HepG2 (cell line): ENCODE data around the gene TMEM107. TPM values are rescaled to one million over a fixed set of nuclear protein-coding genes. Genes with fewer than 3 reads are reported as not detected.

ENCODE experiments used
- GTF3A ChIP-seq: sonication (generic); formaldehyde crosslinking; conservative IDR thresholded peaks from 2 replicates; pipeline ENCODE4 v1.4.0; 2020; ENCODE audit warnings: mild to moderate bottlenecking, missing genetic modification reagents
- HMGXB4 ChIP-seq, 2 experiments: sonication (generic) in 1 of 2; formaldehyde crosslinking in 1 of 2; IDR thresholded peaks; 2 replicates each; pipeline versions ENCODE4 v1.4.0 to v1.6.1; 2018 to 2020; ENCODE audit warnings: missing genetic modification reagents in 2 of 2, borderline replicate concordance in 1 of 2, low read depth in 1 of 2, mild to moderate bottlenecking in 1 of 2, missing biosample characterization in 1 of 2
- HNF1A ChIP-seq, 2 experiments: sonication (generic) in 1 of 2; formaldehyde crosslinking in 1 of 2; IDR thresholded peaks; 2 replicates each; pipeline versions ENCODE4 v1.4.0 to v1.6.1; 2016 to 2020; ENCODE audit warnings: borderline replicate concordance in 1 of 2, low read depth in 1 of 2, mild to moderate bottlenecking in 1 of 2, missing genetic modification reagents in 1 of 2
- IKZF5 ChIP-seq: IDR thresholded peaks from 2 replicates; pipeline ENCODE4 v1.6.1; 2018; ENCODE audit warnings: missing genetic modification reagents, mild to moderate bottlenecking, missing compliant biosample characterization
- KAT8 ChIP-seq: IDR thresholded peaks from 2 replicates; pipeline ENCODE4 v1.6.1; 2016; ENCODE audit warnings: missing genetic modification reagents, missing compliant biosample characterization
- MXD4 ChIP-seq: IDR thresholded peaks from 2 replicates; pipeline ENCODE4 v1.6.1; 2016; ENCODE audit warnings: mild to moderate bottlenecking, missing biosample characterization, missing genetic modification reagents
- RAD21 ChIP-seq: fragments of 450-650 bp; formaldehyde crosslinking; IDR thresholded peaks from 2 replicates; pipeline ENCODE4 v1.5.0; 2020; ENCODE audit warnings: mild to moderate bottlenecking
- RFX3 ChIP-seq: IDR thresholded peaks from 2 replicates; pipeline ENCODE4 v1.6.1; 2016; ENCODE audit warnings: missing biosample characterization, missing genetic modification reagents
- SMAD3 ChIP-seq: sonication (generic); formaldehyde crosslinking; IDR thresholded peaks from 2 replicates; pipeline ENCODE4 v1.4.0; 2020; ENCODE audit warnings: missing genetic modification reagents
- SP140L ChIP-seq: sonication (generic); formaldehyde crosslinking; IDR thresholded peaks from 2 replicates; pipeline ENCODE4 v1.4.0; 2020; ENCODE audit warnings: missing genetic modification reagents, borderline replicate concordance
- THRA ChIP-seq: sonication (generic); formaldehyde crosslinking; IDR thresholded peaks from 2 replicates; pipeline ENCODE4 v1.4.0; 2020; ENCODE audit warnings: missing genetic modification reagents, borderline replicate concordance
- TOE1 ChIP-seq: sonication (generic); formaldehyde crosslinking; IDR thresholded peaks from 2 replicates; pipeline ENCODE4 v1.4.0; 2020; ENCODE audit warnings: mild to moderate bottlenecking, missing genetic modification reagents
- XRCC5 ChIP-seq: fragments of 200-400 bp; formaldehyde crosslinking; optimal IDR thresholded peaks from 2 replicates; pipeline ENCODE3; 2017; ENCODE audit warnings: mild to moderate bottlenecking, low read length
- ZFP36 ChIP-seq: fragments of 150-350 bp; IDR thresholded peaks from 2 replicates; pipeline ENCODE4 v1.6.1; 2018; ENCODE audit warnings: borderline replicate concordance, low read length, low read depth; ENCODE audit not compliant: partially characterized antibody
- ZFP36L1 ChIP-seq: sonication (generic); formaldehyde crosslinking; IDR thresholded peaks from 2 replicates; pipeline ENCODE4 v1.8.0; 2022; ENCODE audit warnings: mild to moderate bottlenecking, missing genetic modification reagents, moderate library complexity
- ZNF180 ChIP-seq: sonication (generic); formaldehyde crosslinking; IDR thresholded peaks from 2 replicates; pipeline ENCODE4 v1.4.0; 2020; ENCODE audit warnings: low read depth, missing genetic modification reagents, borderline replicate concordance
- ZNF350 ChIP-seq: sonication (generic); formaldehyde crosslinking; IDR thresholded peaks from 2 replicates; pipeline ENCODE4 v1.4.0; 2020; ENCODE audit warnings: mild to moderate bottlenecking, low read depth, missing genetic modification reagents, borderline replicate concordance
- ZNF451 ChIP-seq: sonication (generic); formaldehyde crosslinking; IDR thresholded peaks from 2 replicates; pipeline ENCODE4 v1.5.0; 2020; ENCODE audit warnings: mild to moderate bottlenecking, missing genetic modification reagents
- ZNF749 ChIP-seq: sonication (generic); formaldehyde crosslinking; IDR thresholded peaks from 2 replicates; pipeline ENCODE4 v1.8.0; 2022; ENCODE audit warnings: mild to moderate bottlenecking, missing genetic modification reagents, moderate library complexity, borderline replicate concordance
- ZNF75D ChIP-seq: sonication (generic); formaldehyde crosslinking; IDR thresholded peaks from 2 replicates; pipeline ENCODE4 v1.8.1; 2023; ENCODE audit warnings: missing genetic modification reagents, mild to moderate bottlenecking, borderline replicate concordance
- ZSCAN20 ChIP-seq: sonication (generic); formaldehyde crosslinking; IDR thresholded peaks from 2 replicates; pipeline ENCODE4 v1.4.0; 2020; ENCODE audit warnings: missing genetic modification reagents, mild to moderate bottlenecking, borderline replicate concordance
- polyA plus RNA-seq, 8 experiments: library from polyadenylated mRNA; depleted of rRNA in 3 of 8; stranded (reverse) in 7 of 8; unstranded in 1 of 8; fragments of >200 nt; fragmentation: Illumina TruSeq in 4 of 8; extraction: Trizol in 4 of 8; gene quantifications; 2 replicates each; pipeline versions ENCODE4 v1.2.1 to v1.2.3, GENCODE V29; 2011 to 2016; ENCODE audit warnings: low read depth in 4 of 8, missing spikeins in 1 of 8, mixed read lengths in 1 of 8; ENCODE audit not compliant: insufficient read depth in 1 of 8
- total RNA-seq, 5 experiments: library from RNA; depleted of rRNA; stranded (reverse); fragments of >200 nt; fragmentation: Illumina TruSeq; extraction: Trizol; gene quantifications; 2 replicates each; pipeline ENCODE4 v1.2.3, GENCODE V29; 2016; ENCODE audit warnings: low read depth in 1 of 5

TMEM107 gene
- total and polyA plus RNA-seq, 2 of the 13 experiments (the other 11 are each of a cell fraction or from before 2014, with no cell fraction given) = 7.2 to 15.3 TPM

GRCh38 chr17:8210761-8211458 is 34.7 kb upstream of the TMEM107 start (continued):
- no peak for TF ChIP-seq IKZF5
- no peak for TF ChIP-seq ZNF451 (CRISPR knock-in tag)
- TF ChIP-seq THRA (CRISPR knock-in tag) = peak; percentile 79; the same call in 1 of the 2 replicates
- TF ChIP-seq ZNF749 (CRISPR knock-in tag) = no peak
- no peak for TF ChIP-seq SP140L (CRISPR knock-in tag)
- no peak for TF ChIP-seq RAD21 (CRISPR knock-in tag)
- TF ChIP-seq KAT8 (CRISPR knock-in tag) = no peak
- no peak for TF ChIP-seq TOE1 (CRISPR knock-in tag)
- TF ChIP-seq RFX3 (CRISPR knock-in tag) = no peak
- TF ChIP-seq GTF3A (CRISPR knock-in tag) = no peak
- TF ChIP-seq ZSCAN20 (CRISPR knock-in tag) = no peak
- no peak for TF ChIP-seq HNF1A (IDR thresholded peaks at IDR 0.05; ENCODE audit: low read depth)
- no peak for TF ChIP-seq HNF1A (CRISPR knock-in tag; IDR thresholded peaks at IDR 0.05; ENCODE audit: borderline replicate concordance)
- TF ChIP-seq ZNF350 (CRISPR knock-in tag) = no peak
- TF ChIP-seq ZFP36 = peak; percentile 39
- no peak for TF ChIP-seq MXD4 (CRISPR knock-in tag)
- no peak; a peak in 1 of 4 replicates for TF ChIP-seq HMGXB4 (CRISPR knock-in tag; IDR thresholded peaks at IDR 0.05; ENCODE audit: borderline replicate concordance in 1 of 2, low read depth in 1 of 2)
- no peak for TF ChIP-seq SMAD3 (CRISPR knock-in tag)
- no peak for TF ChIP-seq XRCC5
- TF ChIP-seq ZFP36L1 (CRISPR knock-in tag) = no peak
- TF ChIP-seq ZNF75D (CRISPR knock-in tag) = no peak
- no peak for TF ChIP-seq ZNF180 (CRISPR knock-in tag)
